Smooth muscle cell (in vitro differentiated cells): ENCODE results near the gene CALCA. TPM values are rescaled to one million over a fixed set of nuclear protein-coding genes. Genes with fewer than 3 reads are reported as not detected.

Experiments used
- DNase-seq: peaks from one replicate; lab custom pipeline; 2025; ENCODE audit not compliant: unreplicated experiment; lab: John Stamatoyannopoulos, UW
- H2AFZ ChIP-seq: fragments of 200-600 bp; sonication (generic); 2 replicates; pipeline ENCODE4 v1.6.0; 2016; ENCODE audit warnings: antibody characterized with exemption, low read depth, mild to moderate bottlenecking
- H3F3A ChIP-seq: fragments of 200-600 bp; sonication (generic); 2 replicates; pipeline ENCODE4 v1.6.0; 2017; ENCODE audit warnings: antibody characterized with exemption, low read depth
- H3K27ac ChIP-seq: fragments of 200-600 bp; sonication (generic); 2 replicates; pipeline ENCODE4 v1.5.1; 2016; ENCODE audit warnings: low read depth, mild to moderate bottlenecking
- H3K27me3 ChIP-seq: fragments of 200-600 bp; sonication (generic); 2 replicates; pipeline ENCODE4 v1.6.1; 2016; ENCODE audit warnings: low read depth, mild to moderate bottlenecking
- H3K36me3 ChIP-seq: fragments of 200-600 bp; sonication (generic); 2 replicates; pipeline ENCODE4 v1.5.1; 2016; ENCODE audit warnings: low read depth
- H3K4me1 ChIP-seq: fragments of 200-600 bp; sonication (generic); 2 replicates; pipeline ENCODE4 v1.5.1; 2016; ENCODE audit warnings: low read depth
- H3K4me2 ChIP-seq: fragments of 200-600 bp; sonication (generic); 2 replicates; pipeline ENCODE4 v1.6.0; 2016; ENCODE audit warnings: mild to moderate bottlenecking
- H3K4me3 ChIP-seq: fragments of 200-600 bp; sonication (generic); 2 replicates; pipeline ENCODE4 v1.5.1; 2016; ENCODE audit warnings: mild to moderate bottlenecking
- H3K79me2 ChIP-seq: fragments of 200-600 bp; sonication (generic); 2 replicates; pipeline ENCODE4 v1.6.0; 2016; ENCODE audit warnings: low read depth, mild to moderate bottlenecking
- H3K9ac ChIP-seq: fragments of 200-600 bp; sonication (generic); 2 replicates; pipeline ENCODE4 v1.6.0; 2016; ENCODE audit warnings: low read depth
- H3K9me3 ChIP-seq: fragments of 200-600 bp; sonication (generic); replicated peaks from 2 replicates; pipeline ENCODE4 v1.5.1; 2016; ENCODE audit warnings: low read depth
- H4K20me1 ChIP-seq: fragments of 200-600 bp; sonication (generic); 2 replicates; pipeline ENCODE4 v1.6.0; 2016; ENCODE audit warnings: low read depth
- WGBS: methylation state at CpG from one replicate; pipeline ENCODE4 v1.1.7; 2016; ENCODE audit warnings: low lambda C conversion rate; 5-methylcytosine and 5-hydroxymethylcytosine counted together
- polyA plus RNA-seq: library from polyadenylated mRNA; unstranded; fragments of >200 nt; fragmentation: Nextera tagmentation; extraction: Ambion mirVana; gene quantifications from 2 replicates; pipeline ENCODE4 v1.2.1, GENCODE V29; 2016
- total RNA-seq: library from RNA; depleted of rRNA; stranded (reverse); fragments of >200 nt; gene quantifications from 2 replicates; pipeline ENCODE4 v1.2.3, GENCODE V29; 2014
- TF ChIP-seq, protein P1 (sequence below): fragments of 200-600 bp; sonication (generic); IDR thresholded peaks from 2 replicates; pipeline ENCODE4 v1.5.1; 2017; ENCODE audit warnings: borderline replicate concordance, mild to moderate bottlenecking, antibody characterized with exemption; ENCODE audit not compliant: insufficient read depth, poor library complexity, severe bottlenecking

CALCA gene
- total and polyA plus RNA-seq, 2 experiments from 2014 or later, result not detected

DNA sequence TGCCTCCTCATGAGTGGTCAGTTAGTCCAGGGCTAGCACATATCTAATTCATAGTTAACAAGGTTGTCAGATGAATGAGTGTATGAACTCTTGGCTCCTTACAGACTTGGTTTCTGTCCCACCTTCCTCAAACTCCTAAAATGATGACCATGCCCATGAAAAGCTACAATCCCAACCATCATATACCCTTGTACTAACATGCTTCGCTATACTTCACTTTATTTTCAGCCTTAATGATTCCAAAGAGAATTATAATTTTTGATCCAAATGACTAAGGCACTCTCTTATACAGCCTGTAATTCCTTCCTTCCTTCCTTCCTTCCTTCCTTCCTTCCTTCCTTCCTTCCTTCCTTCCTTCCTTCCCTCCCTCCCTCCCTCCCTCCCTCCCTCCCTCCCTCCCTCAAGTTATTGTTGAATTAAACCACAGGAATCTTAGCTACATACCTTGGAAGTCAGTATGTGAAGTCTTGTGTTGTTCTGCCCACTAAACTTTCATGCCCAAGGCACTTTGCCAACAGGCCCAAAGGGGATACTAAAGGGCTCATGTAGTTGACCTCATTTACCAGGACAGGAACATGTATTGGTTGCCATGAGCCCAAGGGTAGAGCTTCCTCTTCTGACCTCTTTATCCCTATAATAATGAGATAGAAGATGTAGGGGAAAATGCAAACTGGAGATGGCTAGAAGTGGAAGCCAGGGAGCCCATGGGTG, 37.4 kb downstream of the CALCA start:
- H3K9me3 ChIP-seq, result no peaks in the 10 kb centered on the region
- no peak overlapping the region for H3K4me2 ChIP-seq
- TF ChIP-seq, protein P1, sequence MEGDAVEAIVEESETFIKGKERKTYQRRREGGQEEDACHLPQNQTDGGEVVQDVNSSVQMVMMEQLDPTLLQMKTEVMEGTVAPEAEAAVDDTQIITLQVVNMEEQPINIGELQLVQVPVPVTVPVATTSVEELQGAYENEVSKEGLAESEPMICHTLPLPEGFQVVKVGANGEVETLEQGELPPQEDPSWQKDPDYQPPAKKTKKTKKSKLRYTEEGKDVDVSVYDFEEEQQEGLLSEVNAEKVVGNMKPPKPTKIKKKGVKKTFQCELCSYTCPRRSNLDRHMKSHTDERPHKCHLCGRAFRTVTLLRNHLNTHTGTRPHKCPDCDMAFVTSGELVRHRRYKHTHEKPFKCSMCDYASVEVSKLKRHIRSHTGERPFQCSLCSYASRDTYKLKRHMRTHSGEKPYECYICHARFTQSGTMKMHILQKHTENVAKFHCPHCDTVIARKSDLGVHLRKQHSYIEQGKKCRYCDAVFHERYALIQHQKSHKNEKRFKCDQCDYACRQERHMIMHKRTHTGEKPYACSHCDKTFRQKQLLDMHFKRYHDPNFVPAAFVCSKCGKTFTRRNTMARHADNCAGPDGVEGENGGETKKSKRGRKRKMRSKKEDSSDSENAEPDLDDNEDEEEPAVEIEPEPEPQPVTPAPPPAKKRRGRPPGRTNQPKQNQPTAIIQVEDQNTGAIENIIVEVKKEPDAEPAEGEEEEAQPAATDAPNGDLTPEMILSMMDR, result no peak
- H3K27me3 ChIP-seq, result no peaks in the 10 kb centered on the region
- no peaks in the 10 kb centered on the region for H3K36me3 ChIP-seq
- WGBS, result 96% methylated on average over 1 of the region's 1 CpG
- no peak overlapping the region for H3K9ac ChIP-seq
- H4K20me1 ChIP-seq, result no peaks in the 10 kb centered on the region
- H3F3A ChIP-seq, result no peaks in the 10 kb centered on the region
- no peaks in the 10 kb centered on the region for H3K4me1 ChIP-seq
- H2AFZ ChIP-seq, result no peak overlapping the region
- no peaks in the 10 kb centered on the region for H3K79me2 ChIP-seq
- no peak for DNase-seq
- no peak overlapping the region for H3K27ac ChIP-seq
- H3K4me3 ChIP-seq, result no peak overlapping the region

DNA sequence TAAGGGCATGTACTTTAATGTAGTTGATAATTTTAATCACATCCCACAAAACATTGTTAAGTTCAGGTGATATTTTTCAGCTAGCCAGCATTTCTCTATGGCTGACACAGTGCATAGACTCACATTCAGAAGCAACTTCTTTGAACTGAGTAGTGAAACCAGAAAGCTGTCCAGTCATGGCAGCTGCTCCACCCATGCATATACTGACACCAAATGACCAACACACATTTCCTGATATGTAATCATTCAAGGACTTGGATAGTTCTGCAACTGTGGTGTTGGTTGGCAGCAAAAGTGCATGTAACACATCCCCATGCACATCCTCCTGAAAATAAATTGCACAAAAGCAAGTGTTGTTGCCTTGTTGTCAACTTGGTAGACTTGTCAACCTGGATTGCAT, 39.7 kb downstream of the CALCA start:
- DNase-seq, result no peak
- no peaks in the 10 kb centered on the region for H3K9me3 ChIP-seq
- TF ChIP-seq, protein P1, result no peak
- H3K36me3 ChIP-seq, result no peaks in the 10 kb centered on the region
- H4K20me1 ChIP-seq, result no peaks in the 10 kb centered on the region
- no peak overlapping the region for H3K4me3 ChIP-seq
- H3K27me3 ChIP-seq, result no peaks in the 10 kb centered on the region
- no peaks in the 10 kb centered on the region for H3K79me2 ChIP-seq
- H3K4me2 ChIP-seq, result no peak overlapping the region
- H3F3A ChIP-seq, result no peaks in the 10 kb centered on the region
- H3K4me1 ChIP-seq, result no peaks in the 10 kb centered on the region
- no peak overlapping the region for H3K9ac ChIP-seq
- no peak overlapping the region for H2AFZ ChIP-seq
- H3K27ac ChIP-seq, result no peak overlapping the region

DNA sequence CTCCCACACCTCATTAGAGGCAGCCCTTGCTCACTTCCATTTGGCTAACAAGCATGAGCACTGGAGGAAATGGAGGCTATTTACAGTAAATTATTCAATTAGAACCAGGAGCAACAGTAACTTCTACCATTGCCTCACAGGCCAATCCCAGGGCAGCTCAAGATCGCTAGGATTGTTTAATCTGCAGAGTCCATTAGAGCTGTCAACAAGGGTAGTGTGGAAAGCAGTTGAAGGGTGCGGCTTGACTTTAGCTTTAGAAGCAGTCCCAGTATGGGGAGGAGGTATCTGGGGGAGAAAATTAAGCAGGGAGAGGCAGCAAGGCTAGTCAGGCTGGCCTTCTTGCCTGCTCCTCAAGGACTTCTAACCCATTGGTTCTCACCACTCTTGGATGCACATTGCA, 41.8 kb downstream of the CALCA start:
- Histone ChIP-seq H3K9ac (no peak overlapping the region), H3K79me2 (no peaks in the 10 kb centered on the region), H3K4me1 (no peaks in the 10 kb centered on the region), H4K20me1 (no peaks in the 10 kb centered on the region), H2AFZ (no peak overlapping the region), H3K27ac (no peak overlapping the region), H3K4me3 (no peak overlapping the region), H3K9me3 (no peaks in the 10 kb centered on the region), H3K4me2 (no peak overlapping the region), H3K27me3 (no peaks in the 10 kb centered on the region), H3F3A (no peaks in the 10 kb centered on the region), H3K36me3 (no peaks in the 10 kb centered on the region)
- 78% methylated on average over 2 of the region's 2 CpGs for WGBS
- DNase-seq, result no peak
- TF ChIP-seq, protein P1, result no peak

DNA sequence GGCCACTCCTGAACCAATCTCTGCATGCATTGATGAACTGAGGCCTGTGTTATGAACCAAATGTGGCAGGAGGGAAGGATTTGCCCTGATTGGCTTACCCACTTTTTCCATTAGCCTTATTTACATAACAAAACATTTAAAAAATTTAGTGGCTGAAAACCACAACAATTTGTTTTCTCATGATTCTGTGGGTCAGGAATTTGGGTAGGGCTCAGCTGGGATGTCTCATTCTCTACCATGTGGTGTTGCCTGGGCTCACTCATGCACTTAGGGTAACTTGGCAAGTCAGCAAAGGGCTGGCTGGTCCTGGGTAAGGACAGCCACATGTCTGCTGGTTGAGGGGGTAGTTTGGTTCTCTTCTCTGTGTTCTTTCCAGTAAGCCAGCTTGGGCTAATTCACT, 45.0 kb downstream of the CALCA start:
- Histone ChIP-seq H2AFZ (no peak overlapping the region), H3K27ac (no peak overlapping the region), H3K4me3 (no peak overlapping the region), H3K9ac (no peak overlapping the region), H3K79me2 (no peaks in the 10 kb centered on the region), H3K4me1 (no peaks in the 10 kb centered on the region), H3F3A (no peaks in the 10 kb centered on the region), H4K20me1 (no peaks in the 10 kb centered on the region), H3K36me3 (no peaks in the 10 kb centered on the region), H3K27me3 (no peaks in the 10 kb centered on the region), H3K9me3 (no peaks in the 10 kb centered on the region), H3K4me2 (no peak overlapping the region)
- TF ChIP-seq, protein P1, result no peak
- DNase-seq, result no peak
